Inferior parietal cortex (tissue), 1 donor: ENCODE results near the gene PLVAP.

Experiments used
- DNase-seq: peaks from one replicate; pipeline ENCODE4 v3.0.0-alpha.2; 2016; ENCODE audit errors: extremely low spot score

The PLVAP gene, protein sequence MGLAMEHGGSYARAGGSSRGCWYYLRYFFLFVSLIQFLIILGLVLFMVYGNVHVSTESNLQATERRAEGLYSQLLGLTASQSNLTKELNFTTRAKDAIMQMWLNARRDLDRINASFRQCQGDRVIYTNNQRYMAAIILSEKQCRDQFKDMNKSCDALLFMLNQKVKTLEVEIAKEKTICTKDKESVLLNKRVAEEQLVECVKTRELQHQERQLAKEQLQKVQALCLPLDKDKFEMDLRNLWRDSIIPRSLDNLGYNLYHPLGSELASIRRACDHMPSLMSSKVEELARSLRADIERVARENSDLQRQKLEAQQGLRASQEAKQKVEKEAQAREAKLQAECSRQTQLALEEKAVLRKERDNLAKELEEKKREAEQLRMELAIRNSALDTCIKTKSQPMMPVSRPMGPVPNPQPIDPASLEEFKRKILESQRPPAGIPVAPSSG

DNA sequence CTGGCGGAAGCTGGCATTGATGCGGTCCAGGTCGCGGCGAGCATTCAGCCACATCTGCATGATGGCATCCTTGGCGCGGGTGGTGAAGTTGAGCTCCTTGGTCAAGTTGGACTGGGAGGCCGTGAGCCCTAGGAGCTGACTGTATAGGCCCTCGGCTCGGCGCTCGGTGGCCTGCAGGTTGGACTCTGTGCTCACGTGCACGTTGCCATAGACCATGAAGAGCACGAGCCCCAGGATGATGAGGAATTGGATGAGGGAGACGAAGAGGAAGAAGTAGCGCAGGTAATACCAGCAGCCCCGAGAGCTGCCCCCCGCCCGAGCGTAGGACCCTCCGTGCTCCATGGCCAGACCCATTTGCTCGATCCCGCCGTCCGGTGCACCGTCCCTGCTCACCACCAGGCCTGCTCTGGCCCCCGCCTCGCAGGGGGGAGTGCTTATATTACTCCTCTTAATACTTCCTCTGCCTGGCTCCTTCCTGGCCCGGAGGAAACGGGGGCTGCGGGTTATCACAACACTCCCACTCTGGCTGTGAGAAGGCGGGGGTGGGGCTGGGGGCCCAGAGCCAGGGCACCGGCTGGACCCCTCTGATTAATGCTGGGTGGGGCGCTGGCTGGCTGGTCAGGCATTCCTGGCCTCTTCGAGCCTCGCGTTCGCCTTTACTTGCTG, at the start of gene PLVAP:
TSS of gene PLVAP (minus strand) at position 408 of the 666 bp plus-strand sequence. CDS start at position 354, 54 bp downstream.
- no peak for DNase-seq

DNA sequence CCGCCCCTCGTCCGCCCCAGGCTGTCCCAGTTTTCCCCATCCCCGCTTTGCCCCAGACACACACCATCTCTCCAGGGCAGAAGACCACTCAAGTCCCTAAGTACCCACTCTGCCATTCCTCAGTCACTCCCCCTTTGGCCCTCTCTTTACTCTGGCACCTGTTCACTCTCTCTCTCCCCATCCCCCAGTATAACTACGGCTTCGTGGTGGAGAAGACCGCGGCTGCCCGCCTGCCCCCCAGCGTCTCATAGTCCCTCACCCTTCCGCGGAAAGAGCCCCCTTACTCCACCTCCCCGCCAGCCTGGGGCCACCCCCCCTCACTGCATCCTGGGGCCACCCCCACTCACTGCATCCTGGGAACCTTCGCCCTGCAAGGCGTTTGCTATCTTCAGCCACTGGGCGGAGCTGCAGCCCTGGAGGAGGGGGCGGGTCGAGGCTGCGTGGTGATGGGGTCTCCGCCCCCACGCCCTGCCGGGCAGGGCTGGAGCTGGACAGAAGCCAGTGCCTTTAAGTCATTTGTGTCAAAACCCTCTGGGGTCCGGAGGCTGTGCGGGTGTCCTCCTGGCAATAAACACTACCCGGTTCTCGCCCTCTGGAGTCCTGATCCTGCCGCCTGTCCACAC, 47.7 kb upstream of the PLVAP start:
- DNase-seq: no peak

DNA sequence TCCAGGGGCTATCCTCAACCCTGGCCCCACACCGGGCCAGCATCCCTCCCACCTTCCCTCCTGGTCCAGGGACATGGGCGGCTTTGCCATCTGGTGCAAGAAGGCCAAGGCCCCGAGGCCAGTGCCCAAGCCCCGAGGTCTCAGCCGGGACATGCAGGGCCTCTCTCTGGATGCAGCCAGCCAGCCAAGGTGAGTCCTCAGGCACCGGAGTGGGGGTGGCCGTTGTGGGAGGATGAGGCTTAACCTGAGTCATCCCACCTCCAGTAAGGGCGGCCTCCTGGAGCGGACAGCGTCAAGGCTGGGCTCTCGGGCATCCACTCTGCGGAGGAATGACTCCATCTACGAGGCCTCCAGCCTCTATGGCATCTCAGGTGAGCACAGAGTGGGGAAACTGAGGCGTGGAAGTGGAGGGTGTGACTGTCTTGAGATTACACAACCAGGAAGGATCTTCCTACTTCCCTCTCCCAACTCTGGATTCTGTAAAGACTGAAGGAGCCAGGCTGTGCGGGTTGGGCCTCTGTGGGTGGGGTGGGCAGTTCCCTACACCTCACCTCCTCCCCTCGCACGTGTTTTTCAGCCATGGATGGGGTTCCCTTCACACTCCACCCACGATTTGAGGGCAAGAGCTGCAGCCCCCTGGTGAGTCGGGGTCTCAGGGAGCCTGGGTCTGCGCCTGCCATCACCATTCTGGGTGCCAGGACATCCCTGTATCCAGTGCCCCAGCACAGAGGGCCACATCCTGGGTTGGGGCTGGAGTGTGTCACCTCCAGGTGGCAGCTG, 46.5 kb upstream of the PLVAP start:
- no peak for DNase-seq

DNA sequence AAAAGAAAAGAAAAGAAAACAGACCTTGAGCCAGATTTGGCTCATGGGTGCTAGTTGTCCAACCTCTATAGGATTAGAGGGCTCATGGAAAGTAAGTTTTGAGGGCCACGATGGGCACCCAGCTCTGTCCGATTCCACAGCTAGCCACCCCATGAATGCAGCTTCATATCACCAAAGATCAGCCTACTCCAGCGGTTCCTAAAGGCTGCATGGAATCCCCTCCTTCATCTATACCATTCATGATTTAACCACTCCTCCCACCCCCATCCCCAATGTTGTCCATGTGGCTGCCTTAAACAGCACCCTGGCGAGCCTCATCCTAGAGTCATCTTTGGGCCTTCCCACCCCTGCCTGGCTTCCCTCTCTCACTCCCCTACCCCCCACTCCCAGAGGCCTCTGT, 44.8 kb upstream of the PLVAP start:
- no peak for DNase-seq

DNA sequence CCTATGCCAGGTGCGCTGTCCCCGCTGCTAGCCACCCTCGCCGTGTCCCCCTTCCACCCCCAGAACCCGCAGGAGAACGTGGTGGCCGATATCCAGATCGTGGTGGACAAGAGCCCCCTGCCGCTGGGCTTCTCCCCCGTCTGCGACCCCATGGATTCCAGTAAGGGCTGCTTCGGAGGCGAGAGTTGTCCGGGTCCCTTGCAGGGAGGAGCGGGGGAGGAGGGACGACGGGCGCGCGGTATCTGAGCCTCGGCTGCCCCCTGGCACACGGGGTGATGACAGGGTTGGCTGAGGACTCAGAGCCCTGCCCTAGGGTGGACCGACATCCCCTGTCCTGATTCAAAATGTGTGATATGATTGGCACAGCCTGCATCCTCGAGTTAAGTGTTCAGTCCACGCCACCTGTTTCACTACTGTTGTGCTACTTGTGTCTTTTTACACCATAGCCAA, 43.4 kb upstream of the PLVAP start:
- no peak for DNase-seq

DNA sequence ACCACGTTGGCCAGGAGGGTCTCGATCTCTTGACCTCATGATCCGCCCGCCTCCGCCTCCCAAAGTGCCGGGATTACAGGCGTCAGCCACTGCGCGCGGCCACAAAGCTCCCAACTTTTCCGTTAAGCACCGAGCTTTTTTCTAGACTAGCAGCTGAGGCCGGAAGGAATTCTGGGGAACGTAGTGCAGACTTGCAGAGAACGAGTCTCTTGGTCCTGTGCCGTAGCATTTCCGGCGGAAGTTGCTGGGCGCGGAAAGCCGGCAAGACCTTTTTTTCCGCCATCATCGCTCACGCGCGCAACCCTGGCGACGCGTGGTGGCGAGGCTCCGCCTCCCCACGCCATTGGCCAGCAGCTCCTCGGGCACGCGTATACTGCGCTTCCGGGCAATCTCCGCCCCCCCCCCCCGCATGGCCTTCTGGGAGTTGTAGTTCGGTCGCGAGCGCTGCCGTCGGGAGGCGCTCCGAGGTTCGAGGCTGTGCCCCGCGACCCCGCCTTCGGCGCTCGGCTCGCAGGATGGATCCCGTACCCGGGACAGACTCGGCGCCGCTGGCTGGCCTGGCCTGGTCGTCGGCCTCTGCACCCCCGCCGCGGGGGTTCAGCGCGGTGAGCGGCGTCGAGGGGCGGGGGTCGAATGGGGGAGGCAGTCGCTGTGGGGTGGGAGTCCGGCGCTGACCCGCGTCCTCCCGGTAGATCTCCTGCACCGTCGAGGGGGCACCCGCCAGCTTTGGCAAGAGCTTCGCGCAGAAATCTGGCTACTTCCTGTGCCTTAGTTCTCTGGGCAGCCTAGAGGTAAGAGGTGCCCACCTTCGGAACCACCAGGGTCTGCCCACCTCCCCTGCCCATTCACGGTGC, 42.7 kb upstream of the PLVAP start, which contains the start of gene MVB12A:
TSS of gene MVB12A (plus strand) at position 427 of the 854 bp plus-strand sequence. CDS start at position 516, 89 bp downstream.
- DNase-seq: peak; percentile 99

DNA sequence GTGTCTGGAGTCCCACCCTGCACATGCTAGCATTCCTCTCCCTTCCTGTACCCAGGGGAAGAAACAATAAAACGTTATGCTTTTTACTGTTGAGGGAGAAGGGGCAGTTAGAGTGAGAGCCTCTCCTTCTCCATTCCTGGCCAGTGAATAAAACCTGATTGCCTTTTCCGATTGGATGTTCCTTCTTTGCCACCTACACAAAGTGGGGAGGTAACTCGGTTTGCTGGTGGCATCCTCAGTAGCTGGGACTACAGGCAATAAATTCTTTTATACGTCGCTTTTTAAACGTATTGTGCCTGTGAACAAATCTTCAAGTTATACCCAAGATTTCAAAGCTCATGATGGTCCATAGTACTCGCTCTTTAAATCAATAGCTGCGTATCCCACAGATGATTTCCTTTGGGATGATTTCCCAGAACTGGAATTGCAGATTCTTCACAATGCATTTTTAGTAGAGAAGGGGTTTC, 42.0 kb upstream of the PLVAP start:
- no peak for DNase-seq

DNA sequence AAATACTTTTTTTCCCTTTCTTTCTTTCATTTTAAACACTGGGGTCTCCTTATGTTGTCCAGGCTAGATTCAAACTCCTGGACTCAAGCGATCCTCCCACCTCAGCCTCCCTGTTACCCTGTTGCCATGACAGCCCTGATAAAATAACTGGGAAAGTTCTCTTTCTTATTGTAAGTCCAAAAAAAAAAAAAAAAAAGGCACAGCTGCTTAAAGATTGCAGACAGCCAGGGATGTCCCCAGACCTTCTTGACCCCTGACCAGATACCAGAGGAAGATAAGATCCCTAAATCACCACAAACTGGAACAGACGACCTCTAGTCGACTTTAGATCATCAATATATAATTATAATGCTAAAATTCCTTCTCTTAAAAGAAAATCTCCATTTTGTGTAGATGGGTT, 41.6 kb upstream of the PLVAP start:
- no peak for DNase-seq

DNA sequence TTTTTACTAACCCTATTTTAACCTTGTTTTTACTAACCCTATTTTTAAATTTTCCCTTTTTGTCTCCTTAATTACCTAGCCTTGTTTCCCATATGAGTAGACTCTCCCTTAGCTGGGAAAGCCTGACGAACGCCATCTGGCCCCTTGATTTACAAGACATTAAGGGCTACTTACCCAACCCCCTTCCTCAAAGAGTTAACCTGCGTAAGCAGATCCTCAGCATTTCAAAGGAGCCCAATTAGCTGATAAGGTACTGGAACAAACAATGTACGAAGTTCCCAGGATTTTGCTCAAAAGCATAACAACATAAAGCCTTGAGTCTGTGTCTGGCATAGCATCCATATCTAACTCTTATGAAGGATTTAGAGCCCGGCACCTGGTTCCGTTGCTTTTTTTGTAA, 38.0 kb upstream of the PLVAP start:
- DNase-seq: no peak

DNA sequence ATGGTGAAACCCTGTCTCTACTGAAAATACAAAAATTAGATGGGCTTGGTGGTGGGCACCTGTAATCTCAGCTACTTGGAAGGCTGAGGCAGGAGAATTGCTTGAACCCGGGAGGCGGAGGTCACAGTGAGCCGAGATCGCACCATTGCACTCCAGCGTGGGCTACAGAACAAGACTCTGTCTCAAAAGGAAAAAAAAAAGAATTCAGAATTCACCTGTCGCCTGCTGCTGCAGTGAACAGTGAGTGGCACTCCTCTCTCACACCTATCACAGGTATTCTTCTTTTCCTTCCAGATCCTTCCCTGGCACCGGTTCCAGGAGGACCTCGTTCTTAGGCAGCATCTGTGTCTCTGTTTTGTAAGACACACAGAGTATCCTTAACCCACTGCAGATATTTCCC, 37.0 kb upstream of the PLVAP start:
- no peak for DNase-seq

DNA sequence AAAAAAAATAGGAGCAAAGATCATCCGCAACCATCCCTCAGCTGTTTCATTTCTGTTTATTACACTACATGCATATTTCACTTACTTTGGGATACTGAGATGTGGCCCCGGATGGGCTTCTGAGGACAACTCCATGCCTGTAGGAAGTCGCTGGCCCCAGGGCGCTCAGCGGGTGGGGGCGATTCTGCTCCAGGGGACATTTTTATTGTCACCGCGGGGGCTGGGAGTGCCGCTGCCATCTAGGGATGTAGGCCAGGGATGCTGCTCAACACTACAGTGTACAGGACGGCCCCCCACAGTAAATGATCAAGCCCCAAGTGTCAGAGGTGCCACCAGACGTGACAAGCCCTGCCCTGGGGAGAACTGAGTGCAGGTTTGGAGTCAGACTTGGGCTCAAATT, 34.7 kb upstream of the PLVAP start:
- DNase-seq: no peak

DNA sequence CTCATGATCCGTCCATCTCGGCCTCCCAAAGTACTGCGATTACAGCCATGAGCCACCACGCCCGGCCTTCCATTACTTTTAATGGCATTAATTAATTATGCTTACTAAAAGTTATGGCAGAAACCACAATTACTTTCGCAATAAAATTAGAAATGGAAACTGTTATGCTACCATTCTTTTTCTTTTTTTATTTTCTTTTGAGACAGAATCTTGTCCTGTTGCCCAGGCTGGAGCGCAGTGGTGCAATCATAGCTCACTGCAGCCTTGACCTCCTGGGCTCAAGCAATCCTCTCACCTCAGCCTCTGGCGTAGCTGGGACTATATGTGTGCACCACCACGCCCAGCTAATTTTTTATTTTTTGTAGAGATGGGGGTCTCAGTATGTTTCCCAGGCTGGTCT, 32.8 kb upstream of the PLVAP start:
- no peak for DNase-seq

DNA sequence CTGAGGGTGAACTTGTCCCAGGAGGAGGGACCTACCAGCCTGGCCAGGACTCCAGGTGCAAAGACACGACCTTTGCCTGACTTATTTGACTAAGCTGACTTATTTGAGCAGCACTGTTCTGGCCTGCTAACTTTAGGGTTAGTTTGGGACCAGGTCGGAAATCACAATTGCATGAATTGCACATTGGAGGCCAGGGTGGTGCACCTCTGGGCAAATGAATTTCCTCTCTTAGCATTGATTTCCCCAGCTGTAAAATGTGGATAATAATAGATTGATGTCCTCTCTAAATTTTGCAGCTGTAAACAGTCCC, 29.7 kb upstream of the PLVAP start:
- DNase-seq: no peak

DNA sequence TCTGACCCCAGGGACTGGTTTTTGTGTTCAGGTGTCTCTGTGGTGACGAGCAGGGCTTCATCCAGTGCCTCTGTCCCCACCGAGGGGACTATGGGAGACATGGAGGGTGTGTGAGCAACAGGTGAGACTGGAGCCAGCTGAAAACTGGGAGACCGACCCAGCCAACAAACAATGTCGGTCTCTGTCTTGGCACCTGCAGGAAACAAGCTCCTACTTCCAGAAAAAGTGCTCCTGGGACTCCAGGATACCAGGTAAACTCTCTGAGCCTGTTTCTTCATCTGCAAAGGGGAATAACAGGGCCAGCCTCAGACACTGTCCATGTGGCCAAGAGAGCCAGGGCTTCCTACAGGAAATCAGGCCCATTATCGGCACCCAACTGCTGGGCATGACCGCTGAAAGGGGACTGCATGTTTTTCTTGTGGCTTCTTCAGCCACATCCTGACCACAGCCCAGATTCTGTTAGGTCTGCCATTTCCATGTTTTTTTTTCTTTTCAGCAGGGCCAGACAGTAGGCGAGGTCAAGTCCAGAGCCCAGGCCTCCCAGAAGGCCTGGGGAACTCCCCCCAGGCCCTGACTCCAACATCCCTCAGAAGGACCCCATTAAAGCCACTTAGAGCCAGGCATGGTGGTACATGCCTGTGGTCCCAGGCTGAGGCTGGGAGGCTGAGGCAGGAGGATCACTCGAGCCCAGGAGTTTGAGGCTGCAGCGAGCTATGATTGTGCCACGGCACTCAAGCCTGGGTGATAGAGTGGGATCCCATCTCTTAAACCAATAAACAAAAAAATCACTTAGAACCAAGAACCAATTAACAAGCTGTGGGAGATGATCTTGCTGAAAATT, 29.1 kb upstream of the PLVAP start:
- no peak for DNase-seq

DNA sequence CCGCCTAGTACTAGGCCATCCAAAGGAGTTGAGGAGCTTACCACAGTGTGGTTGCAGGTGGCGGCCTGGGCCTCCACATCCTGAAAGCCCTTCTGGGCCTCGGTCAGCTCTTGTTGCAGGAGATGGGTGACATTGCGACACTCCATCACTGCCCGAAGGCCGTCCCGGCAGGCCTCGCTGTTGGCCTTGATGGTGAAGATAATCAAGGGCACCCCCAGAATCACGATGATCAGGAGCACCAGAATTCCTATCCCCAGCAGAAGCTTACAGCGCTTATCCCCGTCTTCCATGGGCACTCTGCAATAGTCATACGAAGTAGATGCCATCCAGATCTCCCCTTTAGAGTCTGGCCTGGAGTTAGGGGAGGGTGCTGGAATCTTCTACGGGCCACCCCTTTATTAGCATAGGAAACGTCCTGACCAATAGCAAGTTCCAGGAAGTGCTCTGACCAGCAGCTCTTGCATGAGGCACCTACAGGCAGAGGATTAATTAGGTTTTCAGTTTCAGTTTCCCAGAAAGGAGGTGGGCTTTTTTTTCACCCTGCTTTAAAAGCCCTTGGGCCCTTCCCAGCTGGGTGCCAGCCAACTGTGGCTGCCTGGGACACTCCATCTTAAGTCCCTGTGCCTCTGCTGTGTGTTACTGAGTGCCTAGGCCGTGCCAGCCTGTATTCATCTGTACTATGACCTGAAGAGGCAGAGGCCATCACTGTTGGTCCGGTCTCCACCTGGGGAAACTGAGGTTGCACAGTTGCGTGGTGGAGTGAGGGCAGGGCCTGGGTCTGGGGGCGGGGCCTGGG, 28.3 kb upstream of the PLVAP start, which contains the start of gene BST2:
TSS of gene BST2 (minus strand) at position 381 of the 796 bp plus-strand sequence. CDS start at position 326, 55 bp downstream.
- DNase-seq: peak; percentile 42

DNA sequence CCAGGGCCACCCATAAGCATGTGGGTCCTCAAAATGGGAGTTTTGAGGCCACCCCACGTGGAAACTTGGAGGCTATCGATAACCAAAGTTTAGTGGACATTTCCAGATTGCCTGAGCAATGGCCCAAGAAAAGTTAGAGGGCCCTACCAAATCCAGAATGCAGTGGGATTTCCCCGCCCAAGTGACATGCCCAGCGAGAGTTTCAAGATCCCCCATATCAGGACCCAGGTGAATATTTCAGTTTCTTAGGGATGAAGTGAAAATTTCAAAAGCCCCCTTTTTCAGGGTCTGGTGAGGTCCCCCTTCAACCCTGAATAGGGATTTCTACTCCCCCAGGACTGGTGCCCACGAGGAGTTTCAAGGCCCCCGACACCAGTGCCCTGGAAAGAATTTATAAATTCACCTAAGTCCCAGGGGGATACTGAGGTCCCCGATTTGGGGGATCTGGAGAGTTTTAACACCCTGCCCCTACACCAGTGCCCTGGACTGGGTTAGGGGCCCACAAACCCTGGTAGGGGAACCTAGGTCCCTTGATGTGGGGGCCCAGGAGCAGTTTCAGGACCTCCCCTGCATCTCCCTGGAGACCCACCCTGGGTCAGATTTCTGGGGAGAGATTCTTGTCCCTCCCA, 27.6 kb upstream of the PLVAP start:
- no peak for DNase-seq

DNA sequence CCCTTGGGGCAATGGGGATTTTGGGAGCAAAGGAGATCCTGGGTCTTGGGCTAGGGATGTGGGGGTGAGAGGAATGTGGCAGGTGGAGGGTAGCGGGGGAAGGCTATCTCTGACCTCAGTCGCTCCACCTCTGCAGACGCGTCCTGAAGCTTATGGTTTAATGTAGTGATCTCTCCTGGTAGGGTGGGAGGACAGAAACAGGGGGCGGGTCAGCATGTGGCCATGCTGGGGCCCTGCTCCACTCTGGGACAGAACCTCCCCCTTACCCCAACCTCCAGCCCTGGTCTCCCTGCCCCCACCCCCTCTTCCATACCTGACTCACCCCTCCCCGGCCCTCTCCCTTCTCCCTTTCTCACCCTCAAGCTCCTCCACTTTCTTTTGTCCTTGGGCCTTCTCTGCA, 26.9 kb upstream of the PLVAP start:
- no peak for DNase-seq
